MM.1S (cell line): ENCODE results near the gene SCO2.

Experiments
- DNase-seq: peaks from one replicate; pipeline ENCODE4 v3.0.0-alpha.2; 2015
- H2AFZ ChIP-seq: fragments of 300-600 bp; sonication (generic); 2 replicates; pipeline ENCODE4 v1.6.0; 2016; ENCODE audit warnings: antibody characterized with exemption, low read length
- H3F3A ChIP-seq: fragments of 300-600 bp; sonication (generic); 2 replicates; pipeline ENCODE4 v1.6.1; 2016; ENCODE audit warnings: mild to moderate bottlenecking, antibody characterized with exemption, low read length, moderate library complexity, mixed read lengths; ENCODE audit not compliant: insufficient read depth
- H3K27ac ChIP-seq: fragments of 300-600 bp; sonication (generic); 2 replicates; pipeline ENCODE4 v1.5.1; 2016; ENCODE audit warnings: mild to moderate bottlenecking, low read length
- H3K27me3 ChIP-seq: fragments of 300-600 bp; sonication (generic); replicated peaks from 2 replicates; pipeline ENCODE4 v1.6.0; 2016; ENCODE audit warnings: low read length; ENCODE audit not compliant: insufficient read depth
- H3K36me3 ChIP-seq: fragments of 300-600 bp; sonication (generic); replicated peaks from 2 replicates; pipeline ENCODE4 v1.6.1; 2016; ENCODE audit warnings: mild to moderate bottlenecking, low read length, mixed read lengths; ENCODE audit not compliant: insufficient read depth
- H3K4me1 ChIP-seq: fragments of 300-600 bp; sonication (generic); 2 replicates; pipeline ENCODE4 v1.6.1; 2016; ENCODE audit warnings: low read length, mixed read lengths
- H3K4me2 ChIP-seq: fragments of 300-600 bp; sonication (generic); 2 replicates; pipeline ENCODE4 v1.6.0; 2016; ENCODE audit warnings: low read depth, low read length
- H3K4me3 ChIP-seq: fragments of 300-600 bp; sonication (generic); 2 replicates; pipeline ENCODE4 v1.5.1; 2016; ENCODE audit warnings: low read length, mixed read lengths
- H3K79me2 ChIP-seq: fragments of 300-600 bp; sonication (generic); 2 replicates; pipeline ENCODE4 v1.6.1; 2016; ENCODE audit warnings: mixed run types, low read length, mixed read lengths
- H3K9ac ChIP-seq: fragments of 300-600 bp; sonication (generic); 2 replicates; pipeline ENCODE4 v1.6.1; 2016; ENCODE audit warnings: low read length, mixed read lengths
- H3K9me2 ChIP-seq: fragments of 300-600 bp; sonication (generic); replicated peaks from 2 replicates; pipeline ENCODE4 v1.6.1; 2016; ENCODE audit warnings: mild to moderate bottlenecking, low read length, mixed read lengths; ENCODE audit not compliant: insufficient read depth
- H3K9me3 ChIP-seq: fragments of 300-600 bp; sonication (generic); replicated peaks from 2 replicates; pipeline ENCODE4 v1.6.1; 2016; ENCODE audit warnings: mild to moderate bottlenecking, low read length, mixed read lengths; ENCODE audit not compliant: insufficient read depth
- H4K20me1 ChIP-seq: fragments of 300-600 bp; sonication (generic); 2 replicates; pipeline ENCODE4 v1.6.1; 2016; ENCODE audit warnings: mild to moderate bottlenecking, low read length, moderate library complexity, mixed read lengths; ENCODE audit not compliant: insufficient read depth
- EZH2 ChIP-seq: fragments of 300-600 bp; sonication (generic); optimal IDR thresholded peaks from 2 replicates; pipeline ENCODE3; 2017; ENCODE audit warnings: low read depth, mild to moderate bottlenecking, antibody characterized with exemption, low read length, mixed read lengths
- EZH2phosphoT487 ChIP-seq: fragments of 300-600 bp; sonication (generic); IDR thresholded peaks from 2 replicates; pipeline ENCODE4 v1.6.1; 2018; ENCODE audit warnings: antibody characterized with exemption, low read length
- TF ChIP-seq, protein P1 (sequence below): fragments of 300-600 bp; sonication (generic); IDR thresholded peaks from 2 replicates; pipeline ENCODE4 v1.5.1; 2016; ENCODE audit warnings: antibody characterized with exemption, low read length, mixed read lengths

The SCO2 gene

DNA sequence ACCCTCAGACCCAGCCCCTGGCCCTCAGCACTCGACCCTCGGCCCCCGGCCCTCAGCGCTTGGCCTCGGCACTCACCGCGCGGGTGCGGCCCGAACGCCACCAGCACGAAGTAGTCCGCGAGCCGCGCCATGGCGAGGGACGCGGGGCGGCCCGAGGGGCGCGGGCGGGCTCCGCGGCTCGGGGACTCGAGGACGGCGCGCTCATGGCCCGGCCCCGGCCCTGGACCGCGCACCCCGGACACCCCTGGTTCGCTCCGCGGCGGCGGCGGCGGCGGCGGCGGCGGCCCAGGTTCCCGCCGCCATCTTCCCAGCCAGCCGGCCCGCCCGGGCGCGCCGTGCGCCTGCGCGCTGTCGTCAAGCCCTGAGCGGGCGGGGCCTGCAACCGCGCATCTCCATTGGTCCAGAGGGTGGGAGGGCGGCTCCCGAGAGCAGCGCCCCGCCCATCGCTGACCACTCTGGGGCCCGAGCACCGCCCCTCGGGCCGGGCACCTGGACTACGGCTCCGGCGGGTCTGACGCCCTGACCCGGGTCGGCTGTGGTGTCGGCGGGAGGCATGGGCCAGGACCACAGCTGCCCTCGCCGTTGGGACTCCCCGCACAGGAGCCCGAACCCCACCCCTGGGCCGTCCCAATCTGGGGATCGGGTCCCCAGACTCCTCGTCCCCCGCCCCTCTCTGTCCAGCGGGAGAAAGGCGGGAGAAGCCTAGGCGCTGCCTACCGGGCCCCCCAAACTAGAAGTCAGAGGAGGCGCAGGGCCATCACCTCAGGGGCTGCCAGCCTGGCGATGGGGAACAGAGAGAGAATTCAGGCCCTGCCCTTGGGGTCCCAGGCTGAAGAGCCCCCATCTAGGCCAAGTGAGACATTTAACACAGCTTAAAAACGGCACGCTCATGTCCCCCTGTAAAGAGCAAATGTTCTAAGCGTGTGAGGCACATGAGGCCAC lies 50.4 kb downstream of the SCO2 start, which contains the start of gene SBF1:
TSS of gene SBF1 (minus strand) at position 326 of the 942 bp plus-strand sequence. CDS start at position 131, 195 bp downstream.
- Histone ChIP-seq H3K79me2 (peaks cover 47% of the 10 kb centered on the region), H3K4me3 (peak within 1 kb of the TSS; percentile 92), H3K9ac (peak within 1 kb of the TSS; percentile 68), H3K4me2 (peak within 1 kb of the TSS; percentile 88), H3K27ac (peak within 1 kb of the TSS; percentile 16; the same call in 1 of the 2 replicates), H3K9me2 (no peaks in the 10 kb centered on the region), H3F3A (peaks cover 13% of the 10 kb centered on the region), H4K20me1 (peaks cover 4% of the 10 kb centered on the region; the same call in 1 of the 2 replicates), H2AFZ (peak within 1 kb of the TSS; percentile 84), H3K4me1 (peaks cover 41% of the 10 kb centered on the region), H3K36me3 (no peaks in the 10 kb centered on the region), H3K9me3 (no peaks in the 10 kb centered on the region), H3K27me3 (peaks cover 9% of the 10 kb centered on the region)
- DNase-seq, result peak; percentile 93
- TF ChIP-seq EZH2, result no peak
- TF ChIP-seq, protein P1, sequence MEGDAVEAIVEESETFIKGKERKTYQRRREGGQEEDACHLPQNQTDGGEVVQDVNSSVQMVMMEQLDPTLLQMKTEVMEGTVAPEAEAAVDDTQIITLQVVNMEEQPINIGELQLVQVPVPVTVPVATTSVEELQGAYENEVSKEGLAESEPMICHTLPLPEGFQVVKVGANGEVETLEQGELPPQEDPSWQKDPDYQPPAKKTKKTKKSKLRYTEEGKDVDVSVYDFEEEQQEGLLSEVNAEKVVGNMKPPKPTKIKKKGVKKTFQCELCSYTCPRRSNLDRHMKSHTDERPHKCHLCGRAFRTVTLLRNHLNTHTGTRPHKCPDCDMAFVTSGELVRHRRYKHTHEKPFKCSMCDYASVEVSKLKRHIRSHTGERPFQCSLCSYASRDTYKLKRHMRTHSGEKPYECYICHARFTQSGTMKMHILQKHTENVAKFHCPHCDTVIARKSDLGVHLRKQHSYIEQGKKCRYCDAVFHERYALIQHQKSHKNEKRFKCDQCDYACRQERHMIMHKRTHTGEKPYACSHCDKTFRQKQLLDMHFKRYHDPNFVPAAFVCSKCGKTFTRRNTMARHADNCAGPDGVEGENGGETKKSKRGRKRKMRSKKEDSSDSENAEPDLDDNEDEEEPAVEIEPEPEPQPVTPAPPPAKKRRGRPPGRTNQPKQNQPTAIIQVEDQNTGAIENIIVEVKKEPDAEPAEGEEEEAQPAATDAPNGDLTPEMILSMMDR, result no peak
- TF ChIP-seq EZH2phosphoT487, result no peak

GRCh38 chr22:50473855-50474671 lies 51.3 kb downstream of the SCO2 start:
- Histone ChIP-seq H3F3A (peaks cover 21% of the 10 kb centered on the region), H3K36me3 (no peaks in the 10 kb centered on the region), H3K4me1 (peaks cover 48% of the 10 kb centered on the region), H3K9me2 (no peaks in the 10 kb centered on the region), H3K27ac (peak overlapping the region; percentile 16; the same call in 1 of the 2 replicates), H3K27me3 (peaks cover 5% of the 10 kb centered on the region; the same call in 1 of the 2 replicates), H3K79me2 (peaks cover 56% of the 10 kb centered on the region), H4K20me1 (peaks cover 4% of the 10 kb centered on the region; the same call in 1 of the 2 replicates), H3K9ac (peak overlapping the region; percentile 68; the same call in 1 of the 2 replicates), H3K4me2 (peak overlapping the region; percentile 88), H3K9me3 (no peaks in the 10 kb centered on the region), H3K4me3 (peak overlapping the region; percentile 92), H2AFZ (no peak overlapping the region)
- DNase-seq, result no peak
- TF ChIP-seq, protein P1, result no peak
- TF ChIP-seq EZH2 (no peak), EZH2phosphoT487 (no peak)
